22Rv1 (cell line): ENCODE data around the gene ZNF599.
A peak's percentile ranks its signal among the peaks of the same experiment; 100 is the strongest.

Source experiments
- H3K27ac ChIP-seq: fragments of 450-650 bp; 2 replicates; pipeline ENCODE4 v1.5.1; 2017
- ZFX ChIP-seq: fragments of 450-650 bp; IDR thresholded peaks from 2 replicates; pipeline ENCODE4 v1.6.1; 2017; ENCODE audit warnings: antibody characterized with exemption, borderline replicate concordance
- TF ChIP-seq, protein P1 (sequence below): fragments of 450-650 bp; IDR thresholded peaks from 2 replicates; pipeline ENCODE4 v1.5.1; 2017; ENCODE audit warnings: mild to moderate bottlenecking

ZNF599 gene

GRCh38 chr19:34725400-34725799 lies 47.6 kb downstream of the ZNF599 start:
- TF ChIP-seq ZFX = no peak
- TF ChIP-seq, protein P1, sequence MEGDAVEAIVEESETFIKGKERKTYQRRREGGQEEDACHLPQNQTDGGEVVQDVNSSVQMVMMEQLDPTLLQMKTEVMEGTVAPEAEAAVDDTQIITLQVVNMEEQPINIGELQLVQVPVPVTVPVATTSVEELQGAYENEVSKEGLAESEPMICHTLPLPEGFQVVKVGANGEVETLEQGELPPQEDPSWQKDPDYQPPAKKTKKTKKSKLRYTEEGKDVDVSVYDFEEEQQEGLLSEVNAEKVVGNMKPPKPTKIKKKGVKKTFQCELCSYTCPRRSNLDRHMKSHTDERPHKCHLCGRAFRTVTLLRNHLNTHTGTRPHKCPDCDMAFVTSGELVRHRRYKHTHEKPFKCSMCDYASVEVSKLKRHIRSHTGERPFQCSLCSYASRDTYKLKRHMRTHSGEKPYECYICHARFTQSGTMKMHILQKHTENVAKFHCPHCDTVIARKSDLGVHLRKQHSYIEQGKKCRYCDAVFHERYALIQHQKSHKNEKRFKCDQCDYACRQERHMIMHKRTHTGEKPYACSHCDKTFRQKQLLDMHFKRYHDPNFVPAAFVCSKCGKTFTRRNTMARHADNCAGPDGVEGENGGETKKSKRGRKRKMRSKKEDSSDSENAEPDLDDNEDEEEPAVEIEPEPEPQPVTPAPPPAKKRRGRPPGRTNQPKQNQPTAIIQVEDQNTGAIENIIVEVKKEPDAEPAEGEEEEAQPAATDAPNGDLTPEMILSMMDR = no peak
- H3K27ac ChIP-seq = no peak overlapping the region

GRCh38 chr19:34722353-34722752 lies 50.7 kb downstream of the ZNF599 start:
- TF ChIP-seq, protein P1 = no peak
- no peak for TF ChIP-seq ZFX
- no peak overlapping the region for H3K27ac ChIP-seq

DNA sequence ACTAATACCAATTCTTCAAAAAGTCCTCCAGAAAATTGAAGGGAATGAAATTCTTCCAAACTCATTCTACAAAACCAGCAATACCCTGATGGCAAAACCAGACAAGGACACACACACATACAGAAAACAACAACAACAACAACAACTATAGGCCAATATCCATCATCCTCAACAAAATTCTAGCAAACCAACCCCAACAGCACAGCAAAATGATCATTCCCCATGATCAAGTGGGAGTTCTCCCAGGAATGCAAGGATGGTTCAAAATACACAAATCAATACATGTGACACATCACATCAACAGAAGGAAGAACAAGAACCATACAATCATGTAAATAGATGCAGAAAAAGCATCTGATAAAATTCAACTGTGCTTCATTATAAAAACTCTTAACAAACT lies 57.7 kb downstream of the ZNF599 start:
- no peak overlapping the region for H3K27ac ChIP-seq
- TF ChIP-seq ZFX = no peak
- TF ChIP-seq, protein P1 = no peak

DNA sequence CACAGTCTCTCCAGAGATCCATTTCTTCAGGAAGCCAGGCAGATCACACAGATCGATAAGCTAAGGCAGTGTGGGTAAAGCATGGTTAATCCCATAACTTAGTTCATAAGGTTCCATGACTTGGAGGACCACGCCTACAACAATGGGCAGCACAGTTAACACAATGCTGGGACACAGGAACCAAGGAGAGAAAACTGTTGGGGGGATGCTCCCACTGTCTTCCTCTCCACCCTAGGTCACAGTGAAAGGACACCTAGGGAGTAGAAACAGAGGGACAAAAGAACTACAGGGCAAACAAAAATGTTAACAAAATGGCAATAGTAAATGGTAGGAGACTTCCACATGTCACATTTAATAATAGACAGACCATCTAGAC lies 59.8 kb downstream of the ZNF599 start:
- no peak overlapping the region for H3K27ac ChIP-seq
- no peak for TF ChIP-seq ZFX
- TF ChIP-seq, protein P1 = no peak

DNA sequence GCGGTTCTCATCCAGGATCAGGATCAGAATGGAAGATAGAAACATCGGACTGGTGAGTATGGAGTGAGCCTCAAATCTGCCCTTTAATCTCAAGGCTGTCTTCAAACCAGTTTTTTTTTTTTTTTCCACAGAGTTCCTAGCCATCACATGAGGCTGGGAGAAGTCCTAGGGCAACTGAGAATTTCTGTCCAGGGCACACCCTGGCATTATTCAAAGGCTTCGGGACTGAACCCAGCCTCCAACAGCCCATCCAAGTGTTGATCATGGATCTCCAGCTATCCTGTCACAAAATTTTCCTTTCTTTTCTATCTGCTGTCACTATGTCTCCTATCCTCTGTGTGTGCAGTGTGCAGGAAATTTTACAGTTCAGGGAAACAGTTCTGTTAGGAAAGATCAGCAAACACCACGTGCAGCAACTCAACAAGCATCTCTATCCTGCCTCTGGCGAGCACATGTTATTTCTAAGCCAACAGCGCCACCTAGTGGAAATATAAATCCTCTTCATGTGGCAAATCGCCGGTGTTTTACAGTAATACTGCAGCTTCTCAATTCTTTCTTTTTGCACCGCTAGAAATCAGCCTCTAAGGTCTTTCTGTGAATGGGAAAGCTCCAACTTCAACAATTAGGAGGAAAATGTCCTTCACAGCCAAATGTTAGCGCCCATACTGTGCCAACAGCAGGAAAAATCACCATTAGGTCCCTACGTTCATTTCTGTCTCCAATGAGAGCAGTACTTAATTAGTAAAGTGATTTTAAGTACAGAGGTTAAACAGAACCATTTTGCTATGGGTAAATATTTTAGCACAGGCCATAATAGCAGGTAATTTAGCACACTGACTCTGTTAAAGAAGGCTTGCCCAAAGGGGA lies 60.4 kb downstream of the ZNF599 start:
- no peak for TF ChIP-seq ZFX
- TF ChIP-seq, protein P1 = peak; percentile 68
- H3K27ac ChIP-seq = no peak overlapping the region

GRCh38 chr19:34711890-34712289 lies 61.1 kb downstream of the ZNF599 start:
- TF ChIP-seq ZFX = no peak
- TF ChIP-seq, protein P1 = no peak
- no peak overlapping the region for H3K27ac ChIP-seq
